DND-41 (cell line): ENCODE data around the gene GADD45B.

ENCODE experiments used
- CTCF ChIP-seq: IDR thresholded peaks from 2 replicates; pipeline ENCODE4 v1.5.1; 2012; ENCODE audit warnings: borderline replicate concordance, low read length, moderate library complexity, mild to moderate bottlenecking; ENCODE audit not compliant: poor library complexity, severe bottlenecking; ENCODE audit errors: extremely low read depth
- EZH2 ChIP-seq: IDR thresholded peaks from 3 replicates; pipeline ENCODE4 v1.6.1; 2012; ENCODE audit warnings: borderline replicate concordance, low read depth, mild to moderate bottlenecking, moderate library complexity, low read length, inconsistent platforms; ENCODE audit not compliant: severe bottlenecking

DNA sequence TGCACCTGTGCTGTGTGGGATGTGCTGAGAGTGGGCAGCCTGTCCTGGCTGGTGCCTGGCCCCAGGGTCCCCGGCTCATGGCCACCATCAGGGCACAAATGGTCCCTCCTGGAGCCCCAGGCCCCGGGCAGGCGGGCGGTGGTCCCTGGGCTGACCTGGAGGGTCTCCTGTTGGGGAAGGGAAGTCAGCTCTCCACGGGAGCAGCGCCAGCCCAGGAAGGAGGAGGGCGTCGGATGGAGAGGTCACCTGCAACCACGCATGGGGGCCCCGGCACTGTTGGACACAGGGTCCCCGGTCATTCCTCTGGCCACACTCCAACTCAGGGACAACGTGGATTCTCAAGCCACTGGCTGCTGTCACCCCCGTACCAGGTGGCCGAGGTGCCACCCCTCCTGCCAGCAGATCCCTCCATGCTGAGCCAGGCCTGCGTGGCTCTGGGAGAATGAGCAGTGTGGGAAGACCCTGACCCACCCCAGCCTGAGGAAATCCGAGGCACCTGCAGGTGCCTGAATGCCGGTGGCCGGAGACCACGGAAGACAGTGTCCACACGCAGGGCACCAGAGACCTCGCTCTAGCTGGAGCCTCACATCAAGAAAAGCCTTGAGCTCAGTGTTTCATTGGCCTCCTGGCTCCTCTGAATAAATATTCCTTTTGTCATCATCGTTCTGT, 32.7 kb upstream of the GADD45B start:
- TF ChIP-seq EZH2 (no peak), CTCF (no peak)
